ENCODE measurements around the gene KCNF1. TPM values are rescaled to one million over a fixed set of nuclear protein-coding genes. Genes with fewer than 3 reads are reported as not detected.

KCNF1 gene
- total RNA-seq, 2 donors from 2014 or later, result 0.22 to 0.90 TPM

- no peak overlapping the region for H3K9ac ChIP-seq (ENCODE audit: low read depth in 2 of 2, low read length in 2 of 2)
- intact Hi-C loops (cut with DNase I), result no loop called here
- no peak overlapping the region for H3K4me3 ChIP-seq
- TF ChIP-seq, protein P1, sequence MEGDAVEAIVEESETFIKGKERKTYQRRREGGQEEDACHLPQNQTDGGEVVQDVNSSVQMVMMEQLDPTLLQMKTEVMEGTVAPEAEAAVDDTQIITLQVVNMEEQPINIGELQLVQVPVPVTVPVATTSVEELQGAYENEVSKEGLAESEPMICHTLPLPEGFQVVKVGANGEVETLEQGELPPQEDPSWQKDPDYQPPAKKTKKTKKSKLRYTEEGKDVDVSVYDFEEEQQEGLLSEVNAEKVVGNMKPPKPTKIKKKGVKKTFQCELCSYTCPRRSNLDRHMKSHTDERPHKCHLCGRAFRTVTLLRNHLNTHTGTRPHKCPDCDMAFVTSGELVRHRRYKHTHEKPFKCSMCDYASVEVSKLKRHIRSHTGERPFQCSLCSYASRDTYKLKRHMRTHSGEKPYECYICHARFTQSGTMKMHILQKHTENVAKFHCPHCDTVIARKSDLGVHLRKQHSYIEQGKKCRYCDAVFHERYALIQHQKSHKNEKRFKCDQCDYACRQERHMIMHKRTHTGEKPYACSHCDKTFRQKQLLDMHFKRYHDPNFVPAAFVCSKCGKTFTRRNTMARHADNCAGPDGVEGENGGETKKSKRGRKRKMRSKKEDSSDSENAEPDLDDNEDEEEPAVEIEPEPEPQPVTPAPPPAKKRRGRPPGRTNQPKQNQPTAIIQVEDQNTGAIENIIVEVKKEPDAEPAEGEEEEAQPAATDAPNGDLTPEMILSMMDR (IDR thresholded peaks at IDR 0.05), result no peak
- H3K36me3 ChIP-seq, result no peaks in the 10 kb centered on the region
- no peaks in the 10 kb centered on the region for H3K9me3 ChIP-seq
- H3K4me1 ChIP-seq, result no peaks in the 10 kb centered on the region
- no peak for DNase-seq
- no peak overlapping the region for H3K27ac ChIP-seq
- H3K27me3 ChIP-seq, result peaks cover 10% of the 10 kb centered on the region
Observed at GRCh38 chr2:10917927-10918326, 6.2 kb downstream of the KCNF1 start.

GRCh38 chr2:10918661-10919409, 7.1 kb downstream of the KCNF1 start:
- peak; percentile 45 for DNase-seq
- Histone ChIP-seq H3K4me3 (no peak overlapping the region), H3K9ac (ENCODE audit: low read depth in 2 of 2, low read length in 2 of 2) (no peak overlapping the region), H3K27me3 (peaks cover 3% of the 10 kb centered on the region), H3K9me3 (no peaks in the 10 kb centered on the region), H3K4me1 (no peaks in the 10 kb centered on the region), H3K27ac (no peak overlapping the region), H3K36me3 (no peaks in the 10 kb centered on the region)
- TF ChIP-seq, protein P1 (IDR thresholded peaks at IDR 0.05), result no peak
- intact Hi-C loops (cut with DNase I), result no loop called here

DNA sequence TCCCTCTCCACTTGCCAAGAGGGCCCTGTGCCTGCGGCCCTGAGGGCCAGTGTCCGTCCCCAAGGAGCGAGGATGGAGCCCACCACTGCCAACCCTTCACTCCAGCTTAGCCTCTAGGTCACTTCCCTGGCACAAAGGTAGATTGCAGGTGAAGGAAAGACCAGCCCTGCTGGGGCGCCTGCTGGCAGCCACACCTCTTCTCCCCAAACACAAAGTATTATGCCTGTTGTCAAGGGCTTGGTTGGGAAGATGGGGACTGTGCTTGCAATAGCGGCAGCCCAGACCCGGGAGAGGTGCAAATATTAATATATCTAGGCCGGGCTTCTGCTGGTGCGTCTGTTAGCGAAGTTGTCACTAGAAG, 7.7 kb downstream of the KCNF1 start:
- H3K27me3 ChIP-seq, result no peaks in the 10 kb centered on the region
- H3K9ac ChIP-seq (ENCODE audit: low read depth in 2 of 2, low read length in 2 of 2), result no peak overlapping the region
- no peak overlapping the region for H3K4me3 ChIP-seq
- intact Hi-C loops (cut with DNase I), result no loop called here
- no peaks in the 10 kb centered on the region for H3K36me3 ChIP-seq
- DNase-seq, result no peak
- no peaks in the 10 kb centered on the region for H3K4me1 ChIP-seq
- TF ChIP-seq, protein P1 (IDR thresholded peaks at IDR 0.05), result no peak
- no peak overlapping the region for H3K27ac ChIP-seq
- no peaks in the 10 kb centered on the region for H3K9me3 ChIP-seq

DNA sequence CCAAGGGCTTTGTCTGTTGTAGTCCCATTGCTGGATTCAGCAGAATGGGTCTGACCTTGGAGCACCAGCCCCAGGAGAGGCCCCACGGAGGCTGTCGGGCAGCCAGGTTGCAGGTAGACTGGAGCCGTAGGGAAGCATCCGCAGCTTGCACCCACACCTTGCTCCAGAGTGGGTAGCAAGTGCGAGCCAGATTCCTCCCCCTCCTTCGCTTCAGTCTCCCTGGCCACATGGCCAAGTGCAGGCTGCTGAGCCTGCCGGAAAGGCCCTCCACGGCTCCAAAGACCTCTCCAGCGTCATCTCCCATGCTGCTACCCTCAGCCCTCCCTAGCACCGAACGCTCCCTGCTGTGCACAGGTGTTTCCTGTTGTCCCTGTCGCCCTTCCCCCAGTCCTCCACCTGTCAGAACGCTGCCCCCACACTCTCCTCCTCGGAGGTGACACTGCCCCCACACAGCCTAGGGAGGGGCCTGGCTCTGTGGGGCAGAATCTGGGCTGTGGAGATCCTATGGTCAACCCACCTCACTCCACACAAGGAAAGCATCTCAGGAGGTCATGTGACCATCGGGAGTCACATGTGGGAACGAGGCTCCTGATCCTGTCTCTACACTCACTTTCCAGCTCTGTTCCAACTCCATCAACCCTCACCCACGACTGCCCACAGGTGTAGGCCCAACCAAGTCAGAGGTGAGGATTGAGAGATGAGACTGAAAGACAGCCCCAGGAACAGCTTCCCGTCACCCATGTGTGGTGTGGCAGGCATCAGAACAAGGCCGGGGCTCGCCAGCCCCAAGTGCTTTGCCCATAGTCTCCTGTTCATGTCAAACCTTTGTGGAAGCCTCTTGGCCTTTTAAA, 8.3 kb downstream of the KCNF1 start:
- no peak for DNase-seq
- H3K4me3 ChIP-seq, result no peak overlapping the region
- no peaks in the 10 kb centered on the region for H3K27me3 ChIP-seq
- intact Hi-C loops (cut with DNase I), result no loop called here
- H3K36me3 ChIP-seq, result no peaks in the 10 kb centered on the region
- no peak overlapping the region for H3K27ac ChIP-seq
- no peaks in the 10 kb centered on the region for H3K4me1 ChIP-seq
- H3K9me3 ChIP-seq, result no peaks in the 10 kb centered on the region
- TF ChIP-seq, protein P1 (IDR thresholded peaks at IDR 0.05), result no peak
- H3K9ac ChIP-seq (ENCODE audit: low read depth in 2 of 2, low read length in 2 of 2), result no peak overlapping the region

- Histone ChIP-seq H3K9ac (ENCODE audit: low read depth in 2 of 2, low read length in 2 of 2) (no peak overlapping the region), H3K4me1 (no peaks in the 10 kb centered on the region), H3K27me3 (no peaks in the 10 kb centered on the region), H3K36me3 (no peaks in the 10 kb centered on the region), H3K27ac (no peak overlapping the region), H3K9me3 (no peaks in the 10 kb centered on the region), H3K4me3 (no peak overlapping the region)
- DNase-seq, result no peak
- TF ChIP-seq, protein P1 (IDR thresholded peaks at IDR 0.05), result no peak
- intact Hi-C loops (cut with DNase I), result no loop called here
Observed at GRCh38 chr2:10920764-10921388, 9.1 kb downstream of the KCNF1 start.

All from colonic mucosa (tissue), 4 donors.